GM12891 (cell line): ENCODE measurements around the gene INPPL1.

Experiments
- POLR2A ChIP-seq: IDR thresholded peaks from 2 replicates; pipeline ENCODE4 v1.6.1; 2011; ENCODE audit warnings: low read depth, low read length, control low read depth
- POLR2AphosphoS5 ChIP-seq: IDR thresholded peaks from 2 replicates; pipeline ENCODE4 v1.6.1; 2011; ENCODE audit warnings: low read depth, low read length, control low read depth
- SPI1 ChIP-seq: IDR thresholded peaks from 2 replicates; pipeline ENCODE4 v1.6.1; 2011; ENCODE audit warnings: low read depth, low read length, control low read depth
- TAF1 ChIP-seq: IDR thresholded peaks from 2 replicates; pipeline ENCODE4 v1.6.1; 2011; ENCODE audit warnings: low read depth, low read length, control low read depth

DNA sequence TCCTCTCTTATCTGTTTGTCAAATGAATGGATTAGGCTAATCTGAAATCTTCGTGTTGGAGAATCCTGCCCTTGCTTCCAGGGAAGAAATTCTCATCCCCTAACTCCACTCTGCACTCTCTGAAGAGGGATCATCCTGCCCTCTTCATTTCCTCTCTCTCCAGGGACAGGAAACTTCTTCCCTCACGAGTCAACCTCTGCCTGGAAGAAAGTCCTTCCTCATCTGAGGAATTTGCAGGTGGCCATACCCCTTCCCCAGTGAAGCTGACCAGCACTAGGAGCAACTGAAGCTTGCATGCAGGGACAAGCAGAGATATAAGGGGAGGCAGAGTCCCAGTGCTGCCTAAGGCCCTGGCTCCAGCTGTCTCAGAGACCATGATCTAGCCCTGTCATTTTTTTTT, 23.0 kb downstream of the INPPL1 start:
- TF ChIP-seq POLR2A = no peak
- TF ChIP-seq TAF1 = no peak
- TF ChIP-seq SPI1 = no peak
- no peak for TF ChIP-seq POLR2AphosphoS5
